Measurements from ENCODE around the gene RHBDL2. TPM values are rescaled to one million over a fixed set of nuclear protein-coding genes. Genes with fewer than 3 reads are reported as not detected.
A peak's percentile ranks its signal among the peaks of the same experiment; 100 is the strongest.
"Not testable (repeated sequence)": the region's sequence is repeated elsewhere in the genome, so short reads cannot be mapped to it uniquely, and the experiment has no call there.

The RHBDL2 gene
- polyA plus RNA-seq, 4 donors: 0.92 to 1.9 (median 1.6) TPM

DNA sequence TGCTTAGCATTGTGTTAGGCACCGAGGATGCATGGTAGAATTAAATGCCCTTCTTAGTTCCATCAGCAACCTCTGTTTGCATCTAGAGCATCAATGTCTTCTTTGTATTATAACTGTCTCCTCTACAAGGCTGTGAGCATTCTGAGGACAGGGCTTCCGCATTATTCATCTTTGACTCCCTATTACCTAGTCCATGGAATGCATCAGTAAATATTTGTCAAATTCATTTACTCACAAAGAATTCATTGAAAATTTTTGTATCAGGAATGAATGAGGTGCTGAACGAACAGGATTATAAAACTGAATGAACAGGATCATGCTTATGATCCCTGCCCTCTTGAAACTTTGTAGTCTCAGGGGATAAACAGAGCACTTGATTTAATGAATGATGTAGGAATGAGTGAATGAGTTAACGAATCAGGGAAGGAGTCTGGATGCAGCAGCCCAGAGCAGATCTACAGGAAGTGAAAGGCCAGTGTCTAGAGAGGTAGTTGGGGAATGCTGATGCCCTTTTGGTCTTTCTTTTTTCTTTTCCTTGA lies 2.8 kb downstream of the RHBDL2 start:
- DNase-seq (ENCODE audit: low read depth in 4 of 4, low spot score in 3 of 4): no peak

DNA sequence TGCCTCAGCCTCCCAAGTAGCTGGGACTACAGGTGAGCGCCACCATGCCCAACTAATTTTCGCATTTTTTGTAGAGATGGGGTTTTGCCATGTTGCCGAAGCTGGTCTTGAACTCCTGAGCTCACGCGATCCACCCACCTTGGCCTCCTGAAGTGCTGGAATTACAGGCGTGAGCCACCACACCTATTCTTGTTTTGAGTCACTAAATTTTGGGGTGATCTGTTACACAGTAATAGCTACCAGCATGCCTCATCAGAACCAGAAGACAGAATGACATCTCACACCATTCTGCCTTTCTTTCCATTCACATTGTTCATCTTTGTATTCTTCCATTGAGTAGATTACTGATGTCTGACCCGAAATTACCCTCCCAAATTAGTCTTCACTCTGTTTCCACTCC lies 9.1 kb downstream of the RHBDL2 start:
- DNase-seq (ENCODE audit: low read depth in 4 of 4, low spot score in 3 of 4): no peak

DNA sequence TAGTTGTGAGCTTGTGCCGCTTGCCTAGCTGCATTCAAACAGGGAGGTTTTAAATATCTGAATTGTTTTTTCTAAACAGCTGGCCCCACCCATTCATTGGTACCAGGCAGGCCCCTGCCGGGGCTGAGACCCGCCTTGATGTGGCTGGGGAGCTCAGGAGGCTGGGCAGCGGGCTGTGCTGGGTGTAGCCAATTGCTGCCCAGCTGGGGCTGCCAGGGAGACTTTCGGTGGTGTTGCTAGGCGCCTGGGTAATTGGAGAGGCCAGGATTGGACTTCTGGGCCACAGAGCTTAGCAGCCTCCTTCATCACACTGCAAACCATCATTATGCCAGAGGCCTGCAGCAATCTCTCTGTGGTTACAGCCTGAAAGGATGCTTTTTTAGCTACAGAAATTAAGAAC lies 12.2 kb downstream of the RHBDL2 start:
- no peak for DNase-seq (ENCODE audit: low read depth in 4 of 4, low spot score in 3 of 4)

DNA sequence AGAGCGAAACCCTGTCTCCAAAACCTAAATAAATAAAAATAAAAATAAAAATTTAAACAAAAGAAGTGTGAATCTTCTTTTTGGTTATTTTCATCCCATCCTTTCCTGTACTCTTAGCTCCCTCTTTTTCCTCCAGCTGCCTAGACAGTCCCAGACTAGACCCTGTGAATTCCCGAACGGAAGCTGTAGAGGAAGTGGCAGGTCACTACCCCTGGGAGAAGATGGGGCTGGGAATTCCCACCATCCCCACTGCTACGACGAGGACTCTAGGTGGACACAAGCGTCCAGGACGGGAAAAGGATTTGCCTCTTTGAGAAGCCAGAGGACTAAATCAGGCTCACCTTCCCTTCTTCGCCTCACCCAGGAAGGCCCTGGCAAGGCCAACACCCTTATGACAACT lies 12.6 kb downstream of the RHBDL2 start:
- DNase-seq (ENCODE audit: low read depth in 4 of 4, low spot score in 3 of 4): no peak

DNA sequence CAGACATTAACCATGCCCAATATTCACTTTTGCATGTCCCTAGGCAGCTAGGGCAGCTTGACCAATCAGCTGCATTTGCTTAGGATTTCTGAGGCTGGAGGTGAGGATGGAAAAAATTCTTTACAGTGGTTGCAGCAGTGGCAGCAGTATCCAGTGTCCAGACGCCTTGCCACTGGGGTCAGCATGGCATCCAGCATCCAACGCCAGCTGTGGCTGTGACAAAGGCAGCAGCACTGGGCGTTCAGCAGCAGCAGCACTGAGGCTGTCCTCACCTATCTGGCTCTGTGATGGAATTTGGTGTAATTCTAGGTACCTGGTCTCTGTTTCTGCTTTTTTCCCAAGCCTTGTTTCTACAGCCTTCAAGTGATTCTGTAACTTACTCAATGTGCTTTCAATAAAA lies 15.5 kb downstream of the RHBDL2 start:
- DNase-seq (ENCODE audit: low read depth in 4 of 4, low spot score in 3 of 4): no peak

DNA sequence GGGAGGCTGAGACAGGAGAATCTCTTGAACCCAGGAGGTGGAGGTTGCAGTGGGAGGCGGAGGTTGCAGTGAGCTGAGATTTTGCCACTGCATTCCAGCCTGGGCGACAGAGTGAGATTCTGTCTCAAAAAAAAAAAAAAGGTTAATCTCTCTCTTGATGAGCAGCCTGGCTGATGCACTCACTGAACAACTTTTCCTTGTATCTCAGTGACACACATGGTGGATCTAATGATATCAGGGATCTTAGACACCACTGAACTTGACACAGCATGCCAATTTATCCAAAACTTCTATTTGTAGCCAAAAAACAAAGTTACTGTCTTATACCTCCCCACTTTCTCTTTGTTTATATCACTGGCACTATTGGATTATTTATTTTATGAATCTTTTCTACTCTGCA lies 16.2 kb downstream of the RHBDL2 start:
- DNase-seq (ENCODE audit: low read depth in 4 of 4, low spot score in 3 of 4): no peak

DNA sequence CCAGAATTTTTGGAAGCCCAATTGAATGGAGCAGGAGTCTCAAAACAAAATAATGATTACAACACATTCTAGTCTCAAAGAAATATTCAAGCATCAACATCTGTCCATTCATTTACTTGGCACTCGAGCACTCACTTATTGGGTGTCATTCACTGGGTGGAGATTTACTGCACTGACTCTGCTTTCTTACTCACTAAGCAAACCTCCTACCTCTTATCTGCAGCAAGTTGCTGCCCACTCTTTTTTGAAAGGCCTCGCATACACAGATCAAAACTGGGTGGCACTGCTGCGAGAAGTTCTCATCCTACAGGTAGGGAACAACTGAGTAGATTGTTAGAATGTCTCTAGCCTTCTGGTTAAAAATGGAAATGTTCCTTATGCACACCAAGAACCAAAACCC lies 18.0 kb downstream of the RHBDL2 start:
- no peak for DNase-seq (ENCODE audit: low read depth in 4 of 4, low spot score in 3 of 4)

DNA sequence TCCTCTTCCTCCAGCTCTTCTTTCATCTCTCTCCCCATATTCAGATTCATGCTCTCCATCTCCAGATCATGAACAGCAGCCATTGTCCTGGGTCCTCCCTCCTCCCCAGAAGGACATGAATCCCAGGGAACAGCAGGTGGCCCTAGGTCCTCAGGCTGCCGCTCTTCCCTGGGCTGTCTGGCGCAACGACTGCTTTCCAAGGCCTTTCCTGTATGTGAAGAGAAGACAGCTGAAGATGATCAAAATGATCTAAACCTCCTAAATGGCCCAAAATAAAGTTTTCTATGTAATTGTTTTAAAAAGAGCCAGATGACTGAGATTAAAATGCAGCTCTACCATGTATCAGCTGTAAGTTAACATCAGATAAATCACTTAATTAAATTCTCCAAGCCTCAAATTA lies 22.5 kb downstream of the RHBDL2 start:
- peak in 1 of 4 donors; percentile 20 for DNase-seq (ENCODE audit: low read depth in 4 of 4, low spot score in 3 of 4)

DNA sequence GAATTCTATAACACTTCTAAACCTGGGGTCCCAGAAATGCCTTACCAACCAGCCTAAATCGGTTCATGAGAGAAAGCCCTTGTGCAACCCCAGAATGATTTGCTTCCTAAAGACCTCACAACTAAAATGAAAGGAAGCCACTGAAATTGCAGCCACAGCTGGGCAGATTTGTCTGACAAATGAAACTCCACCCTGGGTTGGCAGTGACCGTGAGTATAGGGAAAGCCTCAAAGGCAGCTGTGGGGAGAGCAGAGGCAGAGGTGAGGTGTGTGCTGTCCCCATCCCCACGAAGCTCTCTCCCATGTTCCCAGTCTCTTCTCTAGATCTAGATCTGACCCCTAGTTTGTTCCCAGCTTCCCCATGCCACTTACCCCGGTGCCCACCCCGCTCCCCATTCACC lies 23.1 kb downstream of the RHBDL2 start:
- no peak for DNase-seq (ENCODE audit: low read depth in 4 of 4, low spot score in 3 of 4)

DNA sequence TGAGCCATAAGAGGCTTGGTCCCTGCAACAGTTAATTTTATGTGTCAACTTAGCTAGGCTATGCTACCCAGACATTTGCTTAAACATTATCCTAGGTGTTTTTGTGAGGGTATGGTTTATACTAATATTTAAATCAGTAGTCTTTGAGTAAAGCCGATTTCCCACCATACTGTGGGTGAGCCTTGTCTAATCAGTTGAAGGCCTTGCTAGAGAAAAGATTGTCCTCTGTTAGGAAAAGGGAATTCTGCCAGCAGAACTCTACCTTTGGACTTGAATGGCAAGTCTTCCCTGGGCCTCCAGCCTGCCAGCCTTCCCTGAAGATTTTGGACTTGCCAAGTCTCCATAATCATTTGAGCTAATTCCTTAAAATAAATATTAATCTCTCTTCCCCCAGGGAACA lies 23.9 kb downstream of the RHBDL2 start:
- no peak for DNase-seq (ENCODE audit: low read depth in 4 of 4, low spot score in 3 of 4)

DNA sequence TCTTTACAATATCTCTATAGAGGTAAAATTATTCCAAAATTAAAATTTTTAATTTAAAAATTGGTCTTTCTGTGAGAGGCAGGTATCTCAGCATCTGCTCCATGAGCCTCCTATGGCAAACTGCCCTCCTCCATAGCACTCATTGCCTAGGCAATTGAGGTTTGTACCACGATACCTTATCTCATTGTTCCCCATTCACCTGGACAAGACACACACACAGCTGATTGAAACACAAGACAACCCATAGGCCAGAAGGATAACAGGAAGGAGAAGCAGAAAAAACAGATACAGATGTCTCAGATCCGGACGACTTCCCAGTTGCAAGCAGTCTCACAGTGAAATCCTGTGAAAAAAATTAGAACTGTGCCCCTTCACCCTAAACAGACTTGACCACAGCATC lies 24.3 kb downstream of the RHBDL2 start:
- no peak for DNase-seq (ENCODE audit: low read depth in 4 of 4, low spot score in 3 of 4)

DNA sequence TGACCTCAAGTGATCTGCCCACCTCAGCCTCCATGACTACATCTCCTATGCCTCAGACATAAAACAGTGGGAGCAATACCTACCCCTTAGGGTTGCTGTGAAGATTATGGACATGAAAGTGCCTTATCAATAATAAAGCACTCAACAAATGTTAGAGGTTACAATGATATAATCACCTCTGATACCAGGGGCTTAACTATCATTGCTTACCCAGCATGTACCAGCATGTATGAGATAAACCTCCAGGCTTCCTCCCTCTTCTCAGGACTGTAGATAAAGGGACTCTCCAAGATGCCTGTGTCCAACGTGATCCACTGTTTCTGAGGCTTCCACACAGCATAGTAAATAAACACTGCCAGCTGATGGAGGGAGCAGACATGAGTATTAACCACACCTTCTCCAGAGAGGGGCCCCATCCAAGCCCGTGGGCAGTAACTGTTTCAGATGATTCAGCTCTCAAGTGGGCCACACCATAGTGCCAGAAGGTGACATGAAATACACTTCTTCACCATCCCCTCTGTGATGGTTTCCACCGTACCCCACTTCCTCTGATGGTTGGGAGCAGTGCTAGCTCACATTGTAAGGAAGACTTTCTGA lies 26.2 kb downstream of the RHBDL2 start:
- no peak for DNase-seq (ENCODE audit: low read depth in 4 of 4, low spot score in 3 of 4)

DNA sequence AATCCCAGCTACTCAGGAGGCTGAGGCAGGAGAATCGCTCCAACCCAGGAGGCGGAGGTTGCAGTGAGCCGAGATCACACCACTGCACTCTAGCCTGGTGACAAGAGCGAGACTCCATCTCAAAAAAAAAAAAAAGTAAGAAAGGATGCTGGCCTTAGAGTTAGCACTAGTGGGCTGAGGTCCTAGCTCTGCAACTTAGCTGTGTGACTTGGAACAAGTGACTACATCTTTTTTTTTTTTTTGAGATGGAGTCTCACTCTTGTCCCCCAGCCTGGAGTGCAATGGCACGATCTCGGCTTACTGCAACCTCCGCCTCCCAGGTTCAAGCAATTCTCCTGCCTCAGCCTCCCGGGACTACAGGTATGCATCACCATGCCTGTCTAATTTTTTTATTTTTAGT lies 26.7 kb downstream of the RHBDL2 start:
- DNase-seq (ENCODE audit: low read depth in 4 of 4, low spot score in 3 of 4): not testable (repeated sequence)

DNA sequence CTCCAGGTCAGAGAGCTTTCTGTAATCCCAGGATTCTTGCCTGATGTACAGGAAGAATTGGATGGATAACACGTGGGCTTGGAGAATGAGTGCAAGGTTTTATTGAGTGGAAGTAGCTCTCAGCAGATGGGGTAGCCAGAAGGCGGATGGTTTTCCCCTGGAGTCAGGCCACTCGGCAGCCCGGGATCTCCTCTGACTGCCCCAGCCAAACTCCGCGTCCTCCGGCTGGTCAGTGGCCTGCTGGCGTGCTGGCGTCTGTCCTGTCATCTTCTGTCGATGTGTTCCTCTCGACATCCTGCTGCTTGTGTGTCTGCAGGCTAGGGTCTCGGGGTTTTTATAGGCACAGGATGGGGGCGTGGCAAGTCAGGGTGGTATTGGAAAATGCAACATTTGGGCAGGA lies 32.8 kb downstream of the RHBDL2 start:
- DNase-seq (ENCODE audit: low read depth in 4 of 4, low spot score in 3 of 4): no peak

DNA sequence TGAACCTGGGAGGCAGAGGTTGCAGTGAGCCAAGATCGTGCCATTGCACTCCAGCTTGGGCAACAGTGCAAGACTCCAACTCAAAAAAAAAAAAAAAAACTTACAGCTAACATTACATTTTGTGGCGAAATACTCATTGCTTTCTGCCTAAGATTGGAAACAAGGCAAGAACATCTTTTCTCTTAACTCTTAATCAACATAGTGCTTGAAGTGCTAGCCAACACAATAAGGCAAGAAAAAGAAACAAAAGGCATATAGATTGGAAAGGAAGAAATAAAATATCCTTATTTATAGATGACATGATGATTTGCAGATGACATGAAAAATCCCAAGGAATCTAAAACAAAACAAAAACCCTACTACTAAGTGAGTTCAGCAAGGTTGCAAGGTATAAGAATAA lies 35.6 kb downstream of the RHBDL2 start:
- no peak for DNase-seq (ENCODE audit: low read depth in 4 of 4, low spot score in 3 of 4)

DNA sequence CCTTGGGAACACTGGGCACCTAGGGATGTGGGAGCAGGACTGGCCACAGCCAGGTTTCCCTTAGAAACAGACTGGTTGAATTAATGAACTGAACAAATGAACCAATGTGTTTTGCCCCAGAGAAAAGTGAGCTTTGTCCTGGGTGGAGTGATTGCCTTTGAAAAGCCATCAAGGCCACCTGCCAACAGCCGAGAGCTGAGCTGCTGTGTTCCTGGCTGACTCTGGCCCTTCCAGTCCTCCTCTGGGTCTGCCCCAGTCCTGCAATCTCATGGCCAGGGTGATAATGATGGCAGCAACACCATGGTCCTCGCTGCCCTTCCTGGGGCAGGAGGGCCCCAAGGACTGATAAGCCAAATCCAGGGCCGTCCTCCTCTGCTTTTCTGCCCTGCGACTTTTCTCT lies 42.1 kb downstream of the RHBDL2 start:
- DNase-seq (ENCODE audit: low read depth in 4 of 4, low spot score in 3 of 4): no peak

DNA sequence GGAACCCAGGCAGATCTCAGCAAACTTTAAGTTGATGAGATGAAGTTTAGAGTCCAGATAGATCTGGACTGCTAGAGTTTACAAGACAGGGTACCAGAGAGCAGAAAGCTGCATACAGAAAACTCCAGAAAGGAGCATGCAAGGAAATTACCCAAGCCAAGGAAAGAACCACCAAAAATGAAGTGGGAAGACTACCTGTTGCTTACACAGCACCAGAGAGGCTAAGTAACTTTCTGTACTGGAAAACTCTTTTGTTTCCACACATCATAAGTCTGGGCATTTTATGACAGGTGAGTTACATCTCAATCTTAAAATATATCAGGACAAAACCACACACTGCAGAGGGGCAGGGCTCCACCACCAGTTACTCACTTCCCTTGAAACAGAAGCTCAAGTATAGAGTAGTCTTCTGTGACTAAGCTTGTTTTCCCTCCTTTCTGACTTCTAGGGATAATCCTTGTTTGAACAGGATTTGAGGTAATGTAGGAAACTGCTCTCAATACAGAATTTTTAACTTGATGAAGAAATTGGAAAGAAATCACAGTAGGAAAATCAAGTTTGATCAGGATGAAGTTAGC lies 42.9 kb downstream of the RHBDL2 start:
- DNase-seq (ENCODE audit: low read depth in 4 of 4, low spot score in 3 of 4): no peak

DNA sequence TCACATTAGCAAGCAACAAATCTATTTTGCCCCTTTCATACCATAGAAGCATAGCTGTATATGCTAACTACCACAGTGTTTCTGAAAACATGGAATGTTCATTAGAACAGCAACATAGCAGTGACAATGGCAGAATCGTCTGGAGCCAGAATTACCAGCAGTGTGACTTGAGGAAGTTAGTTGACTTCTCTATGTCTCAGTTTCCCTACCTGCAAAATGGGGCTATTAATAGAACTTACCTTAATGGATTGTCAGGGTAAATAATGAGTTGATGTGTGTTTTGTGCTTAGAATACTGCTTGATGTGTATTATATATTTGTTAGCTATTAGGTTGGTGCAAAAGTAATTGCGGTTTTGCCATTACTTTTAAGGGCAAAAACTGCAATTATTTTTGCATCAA lies 45.5 kb downstream of the RHBDL2 start:
- DNase-seq (ENCODE audit: low read depth in 4 of 4, low spot score in 3 of 4): no peak

DNA sequence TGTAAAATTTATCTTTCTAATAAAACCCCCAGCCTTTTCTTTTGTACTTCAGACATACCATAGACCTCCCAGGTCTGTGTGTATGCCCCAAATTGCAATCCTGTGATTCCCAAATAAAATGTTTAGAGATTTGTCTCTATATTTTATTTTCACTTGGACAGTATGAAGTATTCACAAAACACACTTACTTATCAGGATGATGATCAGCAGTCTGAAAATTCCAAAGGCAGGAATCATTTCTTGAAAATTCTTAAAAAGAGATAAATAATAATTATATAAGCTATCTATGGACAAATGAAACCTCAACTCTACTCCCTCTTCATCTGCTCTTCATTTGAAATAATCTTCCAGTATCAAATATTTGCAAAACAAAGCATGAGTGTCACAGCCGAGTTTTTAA lies 48.7 kb downstream of the RHBDL2 start:
- DNase-seq (ENCODE audit: low read depth in 4 of 4, low spot score in 3 of 4): no peak

DNA sequence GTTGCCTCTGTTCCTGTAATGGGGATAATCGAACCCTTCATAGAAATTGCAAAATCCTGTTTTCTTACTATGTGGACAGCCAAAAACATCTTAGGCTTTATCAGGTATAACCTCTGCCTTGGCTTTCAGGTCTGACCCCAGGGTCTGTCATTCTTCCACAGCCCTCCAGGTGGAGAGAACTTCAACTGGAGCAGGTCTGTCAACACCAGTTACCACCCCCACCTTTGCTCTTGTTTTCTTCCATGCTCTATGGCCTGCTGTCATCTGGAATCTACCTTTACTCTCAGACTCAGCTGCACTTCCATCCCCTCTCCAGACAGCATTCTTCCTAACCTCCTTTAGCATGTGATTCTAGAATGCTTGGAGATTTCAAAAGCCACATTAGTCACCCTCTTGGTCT lies 49.9 kb downstream of the RHBDL2 start:
- no peak for DNase-seq (ENCODE audit: low read depth in 4 of 4, low spot score in 3 of 4)

DNA sequence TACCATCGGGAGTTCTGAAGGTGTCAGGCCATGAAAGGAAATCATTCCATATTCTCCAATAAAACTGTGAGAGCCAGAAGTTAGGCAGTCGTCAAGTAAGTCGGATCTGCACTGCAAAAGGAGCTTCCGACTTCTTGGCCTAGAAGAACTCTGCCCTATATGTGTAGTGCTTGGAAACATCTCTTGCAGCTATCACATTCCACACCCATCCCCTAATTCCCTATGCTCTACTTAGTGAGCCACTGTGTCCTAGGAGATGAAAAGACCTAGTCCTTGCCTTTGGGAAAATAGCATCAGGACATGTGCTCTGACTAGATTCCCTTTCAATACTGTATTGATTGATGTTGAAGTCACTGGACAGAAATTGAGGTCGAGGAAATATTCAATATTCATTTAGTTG lies 52.0 kb downstream of the RHBDL2 start:
- no peak for DNase-seq (ENCODE audit: low read depth in 4 of 4, low spot score in 3 of 4)

DNA sequence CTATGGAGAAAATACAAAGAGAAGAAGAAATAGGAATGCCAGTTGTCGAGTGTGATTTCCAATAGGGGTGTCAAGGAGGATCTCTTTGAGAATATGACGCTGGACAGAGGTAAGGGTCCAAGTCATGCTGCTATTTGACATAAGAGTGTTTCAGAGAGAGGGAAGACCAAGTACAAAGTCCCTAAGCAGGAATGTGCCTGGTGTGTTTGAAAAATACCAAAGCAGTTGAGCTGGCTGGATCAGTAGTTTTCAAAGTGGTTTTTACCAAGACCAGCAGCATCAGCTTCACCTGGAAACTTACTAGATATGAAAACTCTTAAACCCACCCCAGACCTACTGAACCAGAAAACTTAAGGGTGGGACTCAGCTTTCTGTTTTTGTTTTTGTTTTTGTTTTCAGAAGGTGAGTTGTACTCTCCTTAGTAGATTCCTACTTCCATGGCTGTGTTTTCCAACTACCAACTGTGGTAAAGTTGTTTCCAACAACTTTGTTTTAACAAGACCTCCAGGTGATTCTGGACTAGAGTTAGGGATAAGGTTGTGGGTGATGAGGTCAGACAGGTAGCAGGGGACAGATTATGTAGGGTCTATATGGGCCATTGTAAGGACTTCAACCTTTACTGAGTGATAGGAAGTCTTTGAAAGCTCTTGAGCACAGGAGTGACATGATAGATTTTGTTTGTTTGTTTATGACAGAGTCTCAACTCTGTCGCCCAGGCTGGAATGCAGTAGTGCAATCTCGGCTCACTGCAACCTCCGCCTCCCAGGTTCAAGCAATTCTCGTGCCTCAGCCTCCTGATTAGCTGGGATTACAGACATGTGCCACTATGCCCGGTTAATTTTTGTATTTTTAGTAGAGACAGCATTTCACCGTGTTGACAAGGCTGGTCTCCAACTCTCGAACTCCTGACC lies 53.0 kb downstream of the RHBDL2 start:
- DNase-seq (ENCODE audit: low read depth in 4 of 4, low spot score in 3 of 4): no peak
